Measurements from ENCODE around the gene TBX10.
"Not testable (repeated sequence)": the region's sequence is repeated elsewhere in the genome, so short reads cannot be mapped to it uniquely, and the experiment has no call there.

Gene TBX10

DNA sequence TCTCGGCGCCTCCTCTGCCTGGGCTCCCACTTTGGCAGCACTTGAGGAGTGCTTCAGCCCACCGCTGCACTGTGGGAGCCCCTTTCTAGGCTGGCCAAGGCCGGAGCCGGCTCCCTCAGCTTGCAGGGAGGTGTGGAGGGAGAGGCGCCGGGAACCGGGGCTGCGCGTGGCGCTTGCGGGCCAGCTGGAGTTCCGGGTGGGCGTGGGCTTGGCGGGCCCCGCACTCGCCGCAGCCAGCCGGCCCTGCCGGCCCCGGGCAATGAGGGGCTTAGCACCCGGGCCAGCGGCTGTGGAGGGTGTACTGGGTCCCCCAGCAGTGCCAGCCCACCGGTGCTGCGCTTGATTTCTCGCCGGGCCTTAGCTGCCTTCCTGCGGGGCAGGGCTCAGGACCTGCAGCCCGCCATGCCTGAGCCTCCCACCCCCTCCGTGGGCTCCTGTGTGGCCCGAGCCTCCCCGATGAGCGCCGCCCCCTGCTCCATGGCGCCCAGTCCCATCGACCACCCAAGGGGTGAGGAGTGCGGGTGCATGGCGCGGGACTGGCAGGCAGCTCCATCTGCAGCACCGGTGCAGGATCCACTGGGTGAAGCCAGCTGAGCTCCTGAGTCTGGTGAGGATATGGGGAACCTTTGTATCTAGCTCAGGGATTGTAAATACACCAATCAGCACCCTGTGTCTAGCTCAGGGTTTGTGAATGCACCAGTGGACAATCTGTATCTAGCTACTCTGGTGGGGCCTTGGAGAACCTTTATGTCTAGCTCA, 20.5 kb downstream of the TBX10 start:
- not testable (repeated sequence) for H3K9me3 ChIP-seq; H3K36me3 ChIP-seq; H3K27ac ChIP-seq; H3K4me3 ChIP-seq (ENCODE audit: low read depth in 1 of 2, low read length in 1 of 2); H3K4me1 ChIP-seq (ENCODE audit: control insufficient read depth in 1 of 2, insufficient read depth in 1 of 2, low read depth in 1 of 2, low read length in 1 of 2)
- H3K27me3 ChIP-seq: peaks cover 29% of the 10 kb centered on the region

DNA sequence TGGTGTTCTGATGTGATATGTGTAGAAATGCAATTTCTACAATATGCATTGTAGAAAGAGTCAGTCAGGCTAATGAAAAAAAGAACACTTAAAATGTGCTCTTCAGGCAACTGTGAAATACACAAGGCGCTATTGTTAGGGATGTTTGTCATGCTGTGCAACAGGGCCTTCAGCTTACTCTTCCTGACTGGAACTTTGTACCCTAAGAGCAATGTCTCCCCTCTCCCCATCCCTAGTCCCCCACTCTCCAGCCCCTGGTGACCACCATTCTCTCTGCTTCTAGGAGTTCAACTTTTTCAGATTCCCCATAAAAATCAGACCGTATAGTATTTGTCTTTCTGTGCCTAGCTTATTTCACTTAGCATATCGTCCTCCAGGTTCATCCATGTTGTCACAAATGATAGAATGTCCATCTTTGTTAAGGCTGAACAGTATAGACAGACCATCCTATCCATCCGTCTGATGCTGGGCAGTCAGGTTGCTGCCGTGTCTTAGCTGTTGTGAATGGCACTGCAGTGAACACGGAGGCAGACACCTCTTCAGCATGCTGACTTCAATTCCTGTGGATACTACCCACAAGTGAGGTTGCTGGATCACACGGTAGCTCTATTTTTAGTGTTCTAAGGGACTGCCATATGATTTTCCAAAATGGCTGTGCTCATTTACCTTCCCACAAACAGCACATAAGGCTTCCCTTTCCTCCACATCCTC, 22.2 kb downstream of the TBX10 start:
- Histone ChIP-seq H3K4me3 (ENCODE audit: low read depth in 1 of 2, low read length in 1 of 2) (no peak overlapping the region), H3K9me3 (no peaks in the 10 kb centered on the region), H3K4me1 (ENCODE audit: control insufficient read depth in 1 of 2, insufficient read depth in 1 of 2, low read depth in 1 of 2, low read length in 1 of 2) (peaks cover 13% of the 10 kb centered on the region in 2 experiments), H3K27ac (no peak overlapping the region), H3K36me3 (peaks cover 5% of the 10 kb centered on the region), H3K27me3 (peaks cover 29% of the 10 kb centered on the region)
- TF ChIP-seq, protein P1, sequence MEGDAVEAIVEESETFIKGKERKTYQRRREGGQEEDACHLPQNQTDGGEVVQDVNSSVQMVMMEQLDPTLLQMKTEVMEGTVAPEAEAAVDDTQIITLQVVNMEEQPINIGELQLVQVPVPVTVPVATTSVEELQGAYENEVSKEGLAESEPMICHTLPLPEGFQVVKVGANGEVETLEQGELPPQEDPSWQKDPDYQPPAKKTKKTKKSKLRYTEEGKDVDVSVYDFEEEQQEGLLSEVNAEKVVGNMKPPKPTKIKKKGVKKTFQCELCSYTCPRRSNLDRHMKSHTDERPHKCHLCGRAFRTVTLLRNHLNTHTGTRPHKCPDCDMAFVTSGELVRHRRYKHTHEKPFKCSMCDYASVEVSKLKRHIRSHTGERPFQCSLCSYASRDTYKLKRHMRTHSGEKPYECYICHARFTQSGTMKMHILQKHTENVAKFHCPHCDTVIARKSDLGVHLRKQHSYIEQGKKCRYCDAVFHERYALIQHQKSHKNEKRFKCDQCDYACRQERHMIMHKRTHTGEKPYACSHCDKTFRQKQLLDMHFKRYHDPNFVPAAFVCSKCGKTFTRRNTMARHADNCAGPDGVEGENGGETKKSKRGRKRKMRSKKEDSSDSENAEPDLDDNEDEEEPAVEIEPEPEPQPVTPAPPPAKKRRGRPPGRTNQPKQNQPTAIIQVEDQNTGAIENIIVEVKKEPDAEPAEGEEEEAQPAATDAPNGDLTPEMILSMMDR (IDR thresholded peaks at IDR 0.05): no peak

DNA sequence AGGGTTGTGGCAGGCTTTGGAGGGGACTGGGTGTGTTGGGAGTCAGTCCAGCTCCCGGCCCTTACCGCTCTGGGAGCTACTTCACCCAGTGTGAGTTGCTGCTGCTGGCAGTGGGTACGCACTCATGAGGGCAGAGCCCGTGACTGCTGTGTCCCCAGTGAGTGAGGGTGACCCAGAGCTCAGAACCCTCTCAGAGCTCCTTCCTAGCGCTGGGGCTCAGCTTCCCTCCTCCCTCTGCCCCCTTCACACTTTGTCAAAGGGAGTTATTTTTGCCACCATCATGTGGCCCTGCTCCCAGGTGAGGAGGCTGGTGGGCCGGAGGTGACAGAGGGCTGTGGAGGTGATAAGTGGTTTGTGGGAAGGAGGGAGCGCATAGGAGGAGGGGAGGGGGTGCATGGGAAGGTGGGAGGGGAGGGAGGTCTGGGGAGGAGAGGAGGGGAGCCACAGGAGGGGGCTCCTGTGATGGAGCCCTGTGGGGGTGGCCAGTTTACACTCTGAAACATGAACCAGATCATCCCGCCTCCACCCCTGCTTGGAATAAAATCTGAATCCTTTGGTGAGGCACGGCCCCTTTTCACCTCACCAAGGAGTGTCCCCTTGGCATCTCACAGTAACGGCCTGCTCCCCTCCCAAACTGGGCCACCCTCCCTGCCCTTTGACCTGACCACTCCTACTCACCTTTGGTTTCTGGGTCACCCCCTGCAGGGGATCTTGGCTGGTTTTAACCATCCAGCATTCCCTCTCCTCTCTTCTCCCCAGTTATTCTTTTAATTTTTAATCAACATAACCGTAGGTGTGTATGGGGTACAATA, 22.9 kb downstream of the TBX10 start:
- H3K9me3 ChIP-seq: no peaks in the 10 kb centered on the region
- H3K27ac ChIP-seq: no peak overlapping the region
- peaks cover 13% of the 10 kb centered on the region for H3K36me3 ChIP-seq
- TF ChIP-seq, protein P1 (IDR thresholded peaks at IDR 0.05): no peak
- H3K27me3 ChIP-seq: peaks cover 29% of the 10 kb centered on the region
- no peak overlapping the region for H3K4me3 ChIP-seq (ENCODE audit: low read depth in 1 of 2, low read length in 1 of 2)
- H3K4me1 ChIP-seq (ENCODE audit: control insufficient read depth in 1 of 2, insufficient read depth in 1 of 2, low read depth in 1 of 2, low read length in 1 of 2): peaks cover 13% of the 10 kb centered on the region in 2 experiments

DNA sequence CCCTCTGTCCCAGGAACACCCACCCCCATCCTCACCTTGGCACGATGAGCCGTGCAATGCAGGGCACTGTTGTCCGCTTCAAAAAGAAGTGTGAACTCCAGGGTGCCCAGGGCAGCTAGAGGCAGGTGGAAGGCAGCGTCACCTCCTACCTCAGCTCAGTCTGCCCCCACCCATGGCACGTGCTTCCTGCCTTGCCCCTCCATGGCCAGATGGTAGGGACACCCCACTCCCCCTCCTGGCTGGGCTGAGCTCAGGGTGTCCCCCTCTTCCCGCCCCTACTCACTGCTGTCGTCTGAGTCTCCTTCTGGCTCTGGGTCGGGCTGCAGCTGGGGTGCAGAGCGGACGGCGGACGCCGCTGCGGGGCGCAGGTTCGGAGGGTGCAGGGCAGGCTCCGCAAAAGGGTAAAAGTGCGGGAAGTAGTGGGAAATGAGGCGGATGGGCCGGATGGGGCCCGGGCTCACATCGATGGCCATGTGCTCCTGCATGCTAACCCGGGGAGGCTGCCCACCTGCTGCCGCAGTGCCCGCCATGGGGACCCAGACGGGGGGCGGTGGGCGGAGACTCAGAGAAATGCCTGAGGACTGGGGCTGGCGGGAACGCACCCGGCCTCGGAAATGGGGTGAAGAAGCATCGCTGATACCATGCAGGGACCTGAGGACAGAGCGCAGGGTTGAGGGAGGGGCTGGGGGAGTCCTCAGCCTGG, 23.7 kb downstream of the TBX10 start:
- peaks cover 20% of the 10 kb centered on the region for H3K36me3 ChIP-seq
- peaks cover 13% of the 10 kb centered on the region in 2 experiments for H3K4me1 ChIP-seq (ENCODE audit: control insufficient read depth in 1 of 2, insufficient read depth in 1 of 2, low read depth in 1 of 2, low read length in 1 of 2)
- no peak overlapping the region for H3K4me3 ChIP-seq (ENCODE audit: low read depth in 1 of 2, low read length in 1 of 2)
- peaks cover 29% of the 10 kb centered on the region for H3K27me3 ChIP-seq
- TF ChIP-seq, protein P1 (IDR thresholded peaks at IDR 0.05): no peak
- H3K27ac ChIP-seq: no peak overlapping the region
- no peaks in the 10 kb centered on the region for H3K9me3 ChIP-seq

DNA sequence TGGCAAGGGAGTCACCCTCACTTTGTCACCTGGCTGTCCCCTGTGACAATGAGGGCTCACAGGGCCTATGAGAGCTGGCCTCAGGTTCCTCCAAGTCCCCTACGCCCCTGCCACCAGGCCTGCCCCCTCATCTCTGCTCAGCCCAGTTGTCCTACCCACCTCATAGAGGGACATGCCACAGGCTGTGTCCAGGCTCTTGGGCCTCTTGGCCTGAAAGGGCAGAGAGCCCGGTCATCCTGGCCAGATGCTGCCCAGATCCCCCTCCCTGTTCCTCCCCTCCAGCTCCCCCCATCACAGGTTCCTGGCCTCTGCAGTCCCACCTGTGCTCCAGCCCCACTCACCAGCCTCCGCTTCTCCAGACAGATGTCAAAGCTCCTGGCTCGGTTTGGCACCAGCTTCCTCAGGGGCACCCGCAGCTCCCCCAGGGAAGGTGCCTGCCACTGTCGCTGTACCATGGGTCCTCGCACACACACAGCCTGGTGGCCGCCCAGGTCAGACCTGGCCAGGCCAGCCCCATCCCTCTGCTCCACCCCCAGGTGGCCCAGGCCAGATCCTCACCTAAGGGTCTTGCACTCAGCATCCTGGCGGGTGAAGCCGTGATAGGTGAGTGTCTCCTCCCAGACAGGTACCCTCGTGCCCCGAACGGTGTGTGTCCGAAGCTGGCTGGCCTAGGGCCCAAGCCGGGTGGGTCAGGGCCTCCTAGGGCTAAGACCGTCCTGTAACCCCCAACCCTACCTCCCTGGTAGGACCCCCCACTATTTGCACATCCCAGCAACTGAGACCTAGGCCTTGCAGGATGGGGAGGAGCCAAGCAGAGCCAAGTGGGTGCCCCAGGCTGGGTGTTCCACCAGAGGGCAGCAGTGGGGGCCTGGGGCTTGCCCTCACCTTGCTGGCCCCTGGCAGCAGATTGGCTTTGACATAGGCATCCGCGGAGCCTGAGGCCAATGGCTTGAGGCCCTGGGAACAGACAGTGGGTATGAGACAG, 24.5 kb downstream of the TBX10 start:
- Histone ChIP-seq H3K27ac (peak overlapping the region; percentile 80), H3K27me3 (peaks cover 29% of the 10 kb centered on the region), H3K4me1 (ENCODE audit: control insufficient read depth in 1 of 2, insufficient read depth in 1 of 2, low read depth in 1 of 2, low read length in 1 of 2) (peaks cover 13% of the 10 kb centered on the region in 2 experiments), H3K4me3 (ENCODE audit: low read depth in 1 of 2, low read length in 1 of 2) (peak overlapping the region; percentile 57 to 64), H3K9me3 (no peaks in the 10 kb centered on the region), H3K36me3 (peaks cover 29% of the 10 kb centered on the region)
- TF ChIP-seq, protein P1 (IDR thresholded peaks at IDR 0.05): peak; percentile 25

All from neutrophil (primary cell).